Measurements from ENCODE around the gene MACROD1.

Gene MACROD1

DNA sequence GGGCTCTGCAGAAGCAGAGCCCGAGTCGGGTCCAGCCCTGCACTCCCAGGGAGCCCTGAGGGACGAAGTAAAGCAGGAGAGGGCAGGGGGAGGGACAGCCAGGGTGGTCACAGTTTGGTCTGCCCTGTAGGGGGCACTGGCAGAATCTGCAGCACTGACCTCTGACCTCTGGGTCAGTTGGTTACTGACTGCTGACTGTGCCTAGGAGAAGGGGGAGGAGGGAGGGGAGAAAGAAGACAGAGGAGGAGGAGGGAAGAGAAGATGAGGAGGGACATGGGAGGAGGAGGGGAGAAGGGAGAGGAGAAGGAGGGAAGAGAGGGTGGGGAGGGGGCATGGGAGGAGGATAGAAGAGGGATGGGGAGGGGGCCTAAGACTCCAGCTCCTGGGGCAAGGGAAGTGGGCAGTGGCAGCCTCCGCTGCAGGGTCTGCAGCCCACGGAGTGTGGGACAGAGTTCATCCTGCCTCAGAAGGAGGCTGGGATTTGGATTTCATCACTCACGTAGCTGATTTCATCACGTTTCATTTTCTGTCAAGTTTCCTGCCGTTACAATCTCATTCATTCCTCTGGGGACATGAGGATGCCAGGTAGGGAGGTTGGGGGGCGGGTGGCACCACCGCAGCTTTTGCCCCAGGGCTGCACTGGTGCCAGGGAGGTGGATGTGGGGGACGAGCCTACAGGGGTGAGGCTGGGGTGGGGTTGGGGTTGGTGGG, 75.0 kb downstream of the MACROD1 start:
- DNase-seq: no peak

DNA sequence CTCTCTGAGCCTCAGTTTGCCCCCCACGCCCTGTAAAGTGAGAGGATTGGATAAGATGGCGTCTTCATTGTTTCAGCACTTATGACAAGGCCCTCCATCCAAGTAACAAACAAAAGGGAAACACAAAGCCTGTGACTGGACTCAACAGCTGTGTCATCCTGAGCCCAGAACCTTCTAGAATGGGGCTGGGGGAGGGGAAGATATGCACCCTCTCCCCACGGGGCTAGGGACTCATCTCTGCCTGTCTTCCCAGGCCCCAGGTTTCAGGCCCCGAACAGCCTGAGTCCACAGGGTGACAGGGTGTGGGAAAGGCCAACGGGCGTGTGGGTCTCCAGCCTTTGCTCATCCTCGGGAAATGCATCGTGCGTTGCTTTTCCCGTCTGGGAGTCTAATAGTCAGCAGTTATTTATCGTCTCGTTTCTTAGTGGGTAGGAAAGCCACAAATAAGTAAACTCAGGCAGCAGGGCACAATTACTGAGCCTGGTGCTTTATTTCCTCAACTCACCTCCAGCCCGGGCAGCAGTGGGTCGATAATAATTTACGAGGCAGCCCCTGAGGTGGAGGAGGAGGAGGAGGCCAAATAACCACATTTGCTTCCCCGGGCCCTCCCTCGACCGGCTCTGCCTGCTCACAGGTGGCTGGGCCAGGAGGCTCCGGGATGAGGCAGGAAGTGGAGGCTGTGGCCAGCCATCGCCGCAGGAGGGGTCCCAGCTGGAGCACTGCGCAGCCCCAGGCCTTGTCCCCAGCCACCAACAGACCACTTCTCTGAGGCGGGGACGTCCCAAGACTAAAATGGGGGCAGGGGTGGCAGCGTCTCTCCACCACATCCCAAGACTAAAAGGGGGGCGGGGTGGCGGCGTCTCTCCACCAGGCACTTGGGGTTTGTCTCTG, 75.8 kb downstream of the MACROD1 start:
- no peak for DNase-seq

DNA sequence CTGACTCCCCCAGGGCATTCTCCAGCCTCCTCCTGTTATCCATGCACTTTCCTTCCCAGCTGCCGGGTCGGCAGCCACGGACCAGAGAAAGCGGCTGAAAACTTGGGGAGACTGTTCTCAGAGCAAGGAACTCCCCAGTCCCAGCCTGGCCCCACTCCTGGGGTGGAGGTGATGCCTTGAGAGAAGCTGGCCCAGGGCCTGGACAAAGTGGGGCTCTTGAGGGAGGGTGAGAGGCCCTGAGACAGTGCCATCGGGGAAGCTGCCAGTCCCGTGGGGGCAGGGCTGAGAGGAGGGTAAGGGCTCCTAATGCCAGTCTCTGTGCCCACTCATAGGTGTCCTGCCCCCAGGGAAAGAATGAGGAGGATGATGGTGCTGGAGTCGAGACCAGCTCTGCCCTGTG, 76.4 kb downstream of the MACROD1 start:
- DNase-seq: no peak

DNA sequence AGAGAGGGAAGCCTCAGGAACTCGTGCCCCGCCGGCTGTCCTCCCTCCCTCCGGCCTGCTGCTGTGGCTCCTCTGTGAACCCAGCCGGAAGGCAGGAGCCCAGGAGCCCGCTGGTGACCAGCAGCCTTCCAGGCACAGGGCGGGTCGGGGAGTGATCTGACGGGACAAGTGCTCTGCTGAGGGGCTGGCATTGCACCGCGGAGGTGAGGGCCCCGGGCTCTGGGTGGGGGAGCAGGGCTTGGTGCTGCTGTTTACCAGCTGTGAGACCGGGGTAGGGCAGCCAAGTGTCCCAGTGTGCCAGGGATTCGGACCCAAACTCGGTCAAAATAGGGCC, 76.9 kb downstream of the MACROD1 start:
- DNase-seq: no peak

DNA sequence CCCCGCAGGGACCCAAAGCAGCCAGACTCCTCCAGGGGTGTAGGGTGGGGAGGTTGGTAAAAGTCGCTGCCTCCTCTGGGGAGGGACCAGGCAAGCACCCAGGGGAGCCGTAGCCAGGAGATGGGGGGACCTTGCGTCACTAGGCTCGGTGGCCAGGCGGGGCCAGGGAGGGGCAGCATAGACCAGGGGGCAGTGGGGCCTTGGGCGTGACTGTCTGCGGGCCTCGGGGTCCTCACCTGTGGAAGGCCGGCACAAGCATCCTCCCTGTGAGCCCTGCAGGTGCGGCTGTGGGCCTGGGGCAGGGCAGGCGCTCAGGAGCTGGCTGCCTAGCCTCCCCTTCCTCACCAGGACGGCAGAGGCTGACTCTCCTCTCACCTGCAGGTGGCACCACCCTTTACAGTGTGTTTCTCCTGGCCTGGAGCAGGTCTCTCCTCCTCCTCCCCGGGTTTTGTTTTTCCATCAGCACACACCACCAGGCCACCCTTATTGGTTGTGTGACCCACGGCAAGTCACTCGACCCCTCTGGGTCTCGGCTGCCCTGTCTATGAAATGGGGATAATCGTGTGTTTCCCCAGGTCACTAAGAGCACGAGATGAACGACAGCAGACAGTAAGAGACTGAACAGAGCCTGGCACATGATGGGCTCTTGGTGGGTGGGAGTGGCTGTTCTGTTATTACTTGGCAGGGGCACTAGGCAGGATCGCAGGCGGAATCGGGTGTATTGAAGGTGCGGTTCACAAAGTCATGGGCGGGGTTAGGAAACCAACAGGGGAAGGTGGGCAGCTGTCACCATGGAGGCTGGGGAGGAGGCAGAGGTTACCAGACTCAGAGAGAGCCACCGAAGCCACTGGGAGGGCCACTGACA, 77.5 kb downstream of the MACROD1 start:
- peak in 1 of 2 experiments; percentile 63 for DNase-seq

DNA sequence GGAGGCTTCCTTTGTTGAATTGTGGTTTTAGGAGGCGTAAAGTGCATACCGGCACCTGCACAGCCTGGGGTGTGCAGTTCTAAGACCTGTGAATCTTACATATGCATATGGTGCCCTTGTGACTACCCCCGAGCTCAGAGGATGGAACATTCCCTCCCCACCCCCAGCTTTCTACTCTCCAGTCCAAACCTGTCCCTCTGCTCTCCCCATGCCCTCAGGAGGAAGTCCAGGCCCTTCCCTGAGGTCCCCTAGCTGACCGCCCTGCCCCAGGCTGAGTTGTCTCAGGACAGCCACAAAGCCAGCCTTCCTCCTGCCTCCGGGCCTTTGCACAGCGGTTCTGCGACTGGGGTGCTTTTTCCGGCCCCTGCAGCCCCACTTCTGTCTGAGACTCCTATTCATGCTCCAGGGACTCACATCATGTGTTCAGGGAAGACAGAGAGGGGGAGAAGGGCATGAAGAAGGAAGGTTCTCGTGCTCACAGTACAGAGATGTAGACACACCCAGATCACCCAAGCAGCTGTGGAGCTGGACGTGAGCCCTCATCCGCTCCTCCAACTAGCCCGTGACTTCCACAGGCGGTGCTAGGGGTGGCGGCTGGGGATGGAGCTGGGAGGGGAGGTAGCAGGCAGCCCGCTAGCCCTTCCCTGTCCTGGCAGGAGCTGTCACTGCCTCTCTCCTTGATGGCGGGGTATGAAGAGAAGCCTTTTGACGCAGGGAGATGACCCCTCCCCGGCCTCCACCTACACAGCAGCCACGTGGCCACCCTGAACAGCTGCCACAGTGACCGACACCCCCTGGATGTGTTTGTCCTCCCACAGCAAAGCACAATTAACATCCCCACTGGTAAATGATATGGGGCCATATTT, 79.4 kb downstream of the MACROD1 start:
- DNase-seq: peak; percentile 71 to 92

DNA sequence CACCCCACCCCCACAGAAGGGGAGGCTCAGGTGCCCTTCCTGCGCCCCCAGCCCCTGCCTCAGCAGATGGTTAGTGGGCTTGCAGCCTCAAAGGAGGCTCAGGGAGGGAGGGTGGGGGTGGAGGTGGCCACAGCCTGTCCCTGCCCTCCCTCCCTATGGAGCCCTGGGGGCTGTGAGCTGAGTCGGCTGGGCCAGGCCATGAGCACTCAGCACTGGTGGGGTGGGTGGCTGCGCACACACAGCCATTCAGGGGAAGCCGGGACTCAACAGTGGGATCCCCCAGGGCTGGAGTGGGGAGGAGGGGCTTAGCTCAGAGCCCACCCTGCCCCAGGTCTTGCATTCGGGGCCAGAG, 80.0 kb downstream of the MACROD1 start:
- DNase-seq: no peak

DNA sequence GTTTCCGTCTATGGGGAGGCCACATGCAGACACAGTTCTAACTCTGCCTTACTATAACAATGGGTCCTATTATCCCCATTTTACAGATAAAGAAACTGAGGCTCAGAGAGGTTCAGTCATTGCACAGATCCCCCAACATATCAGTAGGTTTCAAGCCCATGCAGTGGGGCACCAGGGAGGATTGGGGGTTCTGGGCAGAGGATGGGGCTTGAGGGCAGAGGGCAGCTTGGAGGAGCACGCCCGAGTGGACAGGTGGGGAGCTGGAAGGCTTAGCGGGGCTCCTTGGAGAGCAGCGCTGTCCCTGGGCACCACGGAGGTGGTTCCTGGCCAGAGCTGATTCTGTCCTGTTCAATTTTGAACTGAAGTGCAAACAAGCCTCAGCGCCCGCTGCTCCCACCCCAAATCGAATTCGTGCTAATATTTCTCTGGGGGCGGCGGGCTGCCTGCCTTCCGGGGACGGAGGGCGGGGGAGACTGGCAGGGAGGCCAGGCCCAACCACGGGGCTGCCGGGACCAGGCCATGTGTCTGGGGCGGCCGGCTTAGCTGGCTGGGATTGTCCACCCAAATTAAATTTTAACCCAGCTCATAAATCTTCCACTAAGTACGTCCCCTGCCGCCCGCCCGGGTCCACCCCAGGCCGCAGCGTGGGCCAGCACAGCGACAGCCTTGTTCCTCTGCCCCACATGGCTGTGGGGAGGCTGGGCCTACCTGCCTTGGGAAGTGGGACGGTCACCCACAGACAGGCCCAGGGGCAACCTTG, 80.8 kb downstream of the MACROD1 start:
- no peak for DNase-seq

DNA sequence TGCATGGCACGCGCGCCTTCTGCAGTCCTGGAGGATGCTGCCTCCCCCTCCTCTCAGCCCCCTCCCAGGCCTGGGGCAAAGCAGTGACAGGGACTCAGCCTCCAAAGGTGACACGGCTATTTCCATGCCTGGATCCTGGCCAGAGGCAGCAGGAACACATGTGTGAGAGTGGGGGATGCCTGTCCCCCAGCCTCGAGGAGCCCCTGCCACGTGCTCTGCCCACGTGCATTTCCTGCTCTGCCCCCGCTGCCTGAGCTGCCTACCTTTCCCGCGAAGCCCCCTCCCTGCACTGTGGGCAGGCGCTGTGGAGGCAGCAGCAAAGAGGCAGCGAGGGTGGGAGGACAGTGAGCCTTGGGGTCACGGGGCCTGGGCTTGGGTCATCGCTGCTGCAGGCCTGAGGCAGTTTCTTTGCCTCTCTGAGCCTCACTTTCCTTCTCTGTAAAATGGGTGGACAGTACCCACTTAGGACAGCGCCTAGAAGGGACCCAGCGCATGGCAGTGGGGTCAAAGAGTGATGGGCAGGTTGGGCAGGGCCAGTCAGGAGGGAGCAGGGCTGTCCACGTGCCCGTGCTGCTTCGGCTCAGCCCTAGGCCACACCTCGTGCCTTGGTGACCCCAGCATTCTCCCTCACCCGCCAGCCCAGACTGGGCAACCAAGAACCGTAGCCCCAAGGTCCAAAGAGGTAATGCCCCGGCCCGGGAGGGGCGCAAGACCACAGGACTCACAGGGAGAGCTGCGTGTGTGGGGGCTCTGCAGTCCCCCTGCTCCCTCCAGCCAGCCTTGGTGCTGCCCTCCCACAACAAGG, 81.6 kb downstream of the MACROD1 start:
- no peak for DNase-seq

DNA sequence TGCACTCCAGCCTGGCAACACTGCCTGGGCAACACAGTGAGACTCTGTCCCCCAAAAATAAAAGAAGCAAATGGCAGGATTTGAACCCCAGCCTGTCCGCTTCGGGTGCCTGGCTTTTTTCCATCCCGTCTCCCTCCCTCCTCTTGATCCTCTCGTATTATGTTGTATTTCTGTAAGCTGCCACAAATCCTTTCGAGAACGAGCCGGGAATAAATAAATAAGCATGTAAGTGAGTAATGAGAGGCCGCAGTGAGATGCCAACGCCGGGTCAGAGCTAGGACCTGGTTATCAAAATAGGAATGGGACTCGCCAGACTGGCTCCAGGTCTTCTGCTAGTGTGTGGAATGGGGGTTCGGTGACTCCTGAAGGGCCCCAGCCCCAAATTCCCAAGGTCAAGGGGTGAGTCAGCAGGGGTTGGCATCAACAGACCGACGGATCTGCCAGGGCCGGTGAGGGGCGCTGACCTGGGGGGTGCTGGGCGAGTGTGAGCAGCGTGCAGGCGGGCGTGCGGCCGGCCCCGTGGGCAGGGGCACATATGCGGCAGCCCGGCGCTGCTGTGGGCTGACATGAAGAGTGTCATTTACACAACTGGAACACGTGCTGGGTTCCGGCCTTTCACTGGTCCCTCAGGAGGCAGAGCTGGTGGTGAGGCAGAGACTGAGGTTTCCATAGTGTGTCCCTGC, 82.4 kb downstream of the MACROD1 start:
- DNase-seq: no peak

DNA sequence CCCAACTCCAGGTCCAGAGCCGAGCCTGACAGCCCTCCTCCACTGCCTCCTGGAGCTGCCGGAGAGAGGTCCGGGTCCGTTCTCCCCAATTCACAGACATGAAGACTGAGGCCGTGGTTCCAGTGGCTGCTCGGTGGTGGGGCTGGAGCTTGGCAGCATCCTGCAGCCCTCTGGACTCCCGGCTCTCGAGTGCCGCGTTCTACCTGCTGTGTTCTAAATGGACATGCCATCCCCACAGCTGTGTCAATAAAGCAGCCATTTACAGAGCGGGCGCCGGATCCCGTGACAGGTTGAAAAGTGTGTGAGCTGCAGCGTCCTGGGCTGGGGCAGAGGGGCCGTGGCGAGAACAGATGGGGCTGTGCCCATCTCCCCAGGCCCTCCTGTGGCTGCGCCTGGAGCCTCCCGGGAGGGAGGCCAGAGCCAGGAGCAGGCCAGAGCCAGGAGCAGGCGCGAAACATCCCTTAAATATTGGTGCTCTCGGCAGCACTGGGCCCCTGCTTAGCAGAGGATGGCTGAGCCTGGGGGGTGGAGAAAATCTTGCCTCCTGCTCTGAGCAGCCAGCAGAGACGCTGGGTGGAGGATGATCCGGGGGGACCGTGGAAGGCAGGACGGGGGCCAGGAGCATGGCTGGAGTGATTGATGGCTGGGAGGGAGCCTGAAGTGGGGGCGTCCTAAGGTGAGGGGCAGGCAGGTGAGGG, 84.0 kb downstream of the MACROD1 start:
- DNase-seq: peak; percentile 93 to 99

DNA sequence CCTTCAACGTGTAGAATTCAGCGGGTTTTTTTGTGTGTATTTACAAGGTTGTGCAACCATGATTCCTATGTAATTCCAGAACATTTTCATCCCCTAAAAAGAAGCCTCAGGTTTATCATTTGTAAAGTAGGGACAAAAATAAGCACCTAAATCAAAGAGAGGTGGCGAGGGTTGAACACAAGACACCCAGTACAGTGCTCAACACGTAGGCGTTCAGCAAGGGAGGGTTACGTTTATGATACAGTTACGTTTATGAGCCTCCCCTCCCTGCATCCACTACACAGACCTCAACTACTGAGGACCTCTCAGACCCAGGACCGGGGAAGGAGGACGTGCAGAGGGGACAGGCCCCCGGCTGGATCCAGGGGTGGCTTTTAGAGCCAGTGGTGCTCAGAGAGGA, 85.5 kb downstream of the MACROD1 start:
- DNase-seq: no peak

DNA sequence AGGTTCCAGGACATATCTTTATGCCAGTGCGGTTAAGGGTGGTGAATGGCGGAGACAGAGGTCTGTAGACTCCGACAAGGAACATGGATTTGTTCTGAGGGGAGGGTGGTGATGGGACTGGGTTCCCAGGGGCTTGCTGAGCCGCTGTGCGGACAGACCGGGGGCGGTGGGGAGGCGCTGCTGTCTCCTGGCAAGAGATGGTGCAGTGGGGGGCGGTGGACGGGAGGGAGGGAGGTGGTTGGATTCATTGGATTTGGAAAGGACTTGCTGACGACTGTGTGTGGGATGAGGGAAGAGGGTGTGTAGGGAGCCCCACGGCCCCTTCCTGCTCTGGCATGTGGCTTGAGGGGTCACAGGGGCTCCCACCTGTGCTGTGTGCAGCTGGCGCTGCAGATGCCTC, 87.0 kb downstream of the MACROD1 start:
- no peak for DNase-seq

DNA sequence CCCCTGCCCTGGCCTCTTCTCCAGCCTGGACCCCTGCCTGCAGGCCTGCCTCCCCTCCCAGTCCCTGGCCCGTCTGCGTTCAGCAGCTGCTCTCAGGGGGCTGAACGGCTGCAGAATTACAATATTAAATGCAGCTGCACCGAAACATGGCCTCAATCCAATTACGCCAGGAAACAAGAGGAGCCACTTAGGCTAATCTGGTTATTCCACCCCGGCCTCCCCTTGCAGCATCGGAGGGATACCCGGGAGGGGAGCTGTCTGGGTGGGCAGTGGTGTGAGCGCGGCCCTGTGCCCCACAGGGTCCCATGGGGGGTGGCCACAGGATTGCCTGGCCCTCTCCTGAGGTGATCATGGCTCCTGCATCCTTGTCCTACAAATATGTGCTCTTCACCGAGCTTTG, 87.6 kb downstream of the MACROD1 start:
- DNase-seq: peak; percentile 65 to 90

DNA sequence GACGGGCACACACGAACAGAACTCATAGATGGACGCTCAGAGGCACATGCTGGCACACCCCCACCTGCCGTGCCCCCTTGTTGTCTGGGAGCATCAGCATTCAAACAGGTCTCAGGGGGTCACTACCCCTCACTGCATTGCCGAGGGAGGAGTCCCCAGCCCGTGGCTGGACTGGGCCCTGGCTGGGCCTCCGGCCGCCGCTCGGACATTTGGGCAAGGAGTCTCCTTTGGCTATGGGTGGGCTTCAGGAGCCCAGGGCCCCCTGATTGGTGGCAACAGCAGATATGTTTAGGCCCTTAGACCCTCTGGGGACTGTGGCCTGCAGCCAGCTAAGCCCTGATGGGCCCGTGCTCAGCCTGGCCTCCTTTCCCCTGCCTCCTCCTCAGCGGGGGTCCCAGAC, 88.3 kb downstream of the MACROD1 start:
- DNase-seq: no peak

DNA sequence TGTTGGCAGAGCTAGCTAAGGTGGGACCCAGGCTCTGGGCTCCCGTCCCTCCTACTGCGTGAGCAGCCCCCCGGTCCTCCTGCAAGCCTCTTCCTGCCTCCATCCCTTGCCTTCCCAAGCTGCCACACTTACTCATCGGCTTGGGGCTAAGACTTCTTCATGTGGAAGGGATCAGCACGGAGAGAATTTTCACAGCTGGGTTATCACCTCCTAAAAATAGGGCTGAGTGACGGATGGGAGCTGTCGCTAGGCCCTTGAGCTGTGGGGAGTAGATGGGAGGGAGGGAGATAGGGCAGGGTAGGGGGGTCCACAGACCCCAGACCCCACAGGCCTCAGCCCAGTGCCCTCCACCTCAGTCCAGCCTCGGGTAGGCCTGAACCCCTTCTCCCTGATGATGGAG, 89.2 kb downstream of the MACROD1 start:
- no peak for DNase-seq

DNA sequence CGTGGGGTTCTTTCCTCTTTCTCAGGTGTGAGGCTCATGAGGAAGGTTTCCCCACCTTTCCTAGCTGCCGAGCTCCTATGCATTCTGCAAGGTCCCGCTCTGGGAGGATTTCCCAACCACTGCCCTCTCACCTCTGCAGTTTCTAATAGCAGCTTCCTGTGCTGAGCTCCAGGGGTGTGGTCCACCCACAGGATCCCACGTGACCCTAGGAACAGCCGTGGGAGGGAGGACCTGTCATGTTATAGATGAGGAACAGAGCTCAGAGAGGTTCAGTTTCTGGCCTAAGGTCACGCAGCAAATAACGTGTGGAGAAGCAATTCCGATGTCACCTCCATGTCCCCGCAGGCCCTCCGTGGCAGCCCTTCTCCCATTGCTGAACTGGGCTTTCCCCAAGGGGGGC, 91.7 kb downstream of the MACROD1 start:
- DNase-seq: no peak

DNA sequence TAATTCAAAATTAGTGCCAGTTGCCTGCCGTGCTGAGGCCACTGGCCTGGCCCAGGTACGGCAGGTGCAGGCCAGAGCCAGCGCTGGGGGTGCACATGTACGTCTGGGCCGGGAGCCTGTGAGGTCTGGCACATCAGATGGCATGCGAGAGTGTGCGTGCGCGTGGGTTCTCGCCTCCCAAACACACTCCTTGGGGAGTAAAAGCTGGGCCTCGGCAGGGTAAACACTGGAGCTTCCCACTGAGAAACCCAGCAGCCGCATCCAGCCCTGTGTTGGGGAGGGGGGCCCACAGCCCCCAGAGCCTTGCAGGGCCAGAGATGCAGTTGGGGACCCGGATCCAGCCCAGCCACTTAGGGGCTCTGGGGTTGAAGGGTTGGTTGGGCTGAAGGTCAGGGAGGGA, 92.4 kb downstream of the MACROD1 start:
- DNase-seq: peak in 1 of 2 experiments; percentile 62

DNA sequence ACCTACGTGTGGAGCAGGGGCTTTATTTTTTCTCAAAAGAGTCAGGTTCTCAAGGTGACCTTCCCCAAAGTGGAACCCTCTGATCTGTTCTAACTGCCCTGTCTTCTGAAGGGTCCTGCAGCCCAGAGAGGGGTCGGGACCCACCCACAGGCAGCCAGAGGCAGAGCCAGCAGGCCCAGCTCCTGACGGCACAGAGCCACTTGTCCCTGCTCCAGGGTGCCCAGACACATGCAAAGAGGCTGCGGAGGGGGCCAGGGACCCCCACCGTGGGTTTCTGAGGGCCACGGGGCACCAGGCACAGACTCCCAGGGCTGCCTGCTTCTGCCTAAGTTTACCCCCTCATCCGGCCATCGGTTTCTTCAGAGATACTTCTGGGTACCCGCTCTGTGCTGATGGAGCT, 93.0 kb downstream of the MACROD1 start:
- no peak for DNase-seq

DNA sequence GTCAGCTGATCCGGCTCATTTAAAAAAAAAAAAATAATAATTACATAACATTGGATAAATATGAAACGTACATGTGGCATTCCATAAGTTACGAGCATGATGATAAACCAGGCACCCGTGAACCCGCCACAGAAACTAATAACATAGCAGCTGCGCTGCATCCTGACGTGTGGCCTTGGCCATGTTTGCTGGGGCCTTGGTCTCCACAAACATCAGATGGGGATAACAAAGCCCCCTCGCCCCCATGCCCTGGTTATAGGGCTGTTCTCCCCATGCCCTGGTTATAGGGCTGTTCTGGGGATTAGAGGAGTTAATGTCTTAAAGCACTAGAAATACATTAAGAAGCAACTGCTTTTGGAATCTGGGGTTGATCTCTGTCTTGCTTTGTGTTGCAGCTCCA, 93.5 kb downstream of the MACROD1 start:
- DNase-seq: no peak
